ENCODE results near the gene GSTK1.

The GSTK1 gene

DNA sequence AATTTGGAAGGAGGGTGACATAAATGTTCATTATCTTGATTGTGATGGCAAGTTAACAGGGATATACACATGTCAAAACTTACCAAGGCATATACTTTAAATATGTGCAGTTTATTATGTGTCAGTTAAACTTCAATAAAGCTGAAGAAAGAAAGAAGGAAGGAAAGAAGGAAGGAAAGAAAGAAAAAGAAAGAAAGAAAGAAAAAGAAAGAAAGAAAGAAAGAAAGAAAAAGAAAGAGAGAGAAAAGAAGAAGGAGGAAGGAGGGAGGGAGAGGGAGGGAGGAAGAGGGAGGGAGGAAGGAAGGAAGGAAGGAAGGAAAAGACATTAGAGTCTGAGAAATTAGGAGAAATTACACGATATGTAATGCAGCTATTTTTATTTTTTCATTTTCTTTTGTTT lies 15.9 kb upstream of the GSTK1 start:
- Mint-ChIP-seq H3K27ac (no peak overlapping the region), H3K9me3 (peaks cover 9% of the 10 kb centered on the region), H3K4me3 (no peak overlapping the region), H3K4me1 (peaks cover 12% of the 10 kb centered on the region), H3K36me3 (ENCODE audit: low read depth) (peaks cover 3% of the 10 kb centered on the region), H3K27me3 (ENCODE audit: low read depth) (peaks cover 15% of the 10 kb centered on the region)
- TF ChIP-seq, protein P1, sequence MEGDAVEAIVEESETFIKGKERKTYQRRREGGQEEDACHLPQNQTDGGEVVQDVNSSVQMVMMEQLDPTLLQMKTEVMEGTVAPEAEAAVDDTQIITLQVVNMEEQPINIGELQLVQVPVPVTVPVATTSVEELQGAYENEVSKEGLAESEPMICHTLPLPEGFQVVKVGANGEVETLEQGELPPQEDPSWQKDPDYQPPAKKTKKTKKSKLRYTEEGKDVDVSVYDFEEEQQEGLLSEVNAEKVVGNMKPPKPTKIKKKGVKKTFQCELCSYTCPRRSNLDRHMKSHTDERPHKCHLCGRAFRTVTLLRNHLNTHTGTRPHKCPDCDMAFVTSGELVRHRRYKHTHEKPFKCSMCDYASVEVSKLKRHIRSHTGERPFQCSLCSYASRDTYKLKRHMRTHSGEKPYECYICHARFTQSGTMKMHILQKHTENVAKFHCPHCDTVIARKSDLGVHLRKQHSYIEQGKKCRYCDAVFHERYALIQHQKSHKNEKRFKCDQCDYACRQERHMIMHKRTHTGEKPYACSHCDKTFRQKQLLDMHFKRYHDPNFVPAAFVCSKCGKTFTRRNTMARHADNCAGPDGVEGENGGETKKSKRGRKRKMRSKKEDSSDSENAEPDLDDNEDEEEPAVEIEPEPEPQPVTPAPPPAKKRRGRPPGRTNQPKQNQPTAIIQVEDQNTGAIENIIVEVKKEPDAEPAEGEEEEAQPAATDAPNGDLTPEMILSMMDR (IDR thresholded peaks at IDR 0.05; ENCODE audit: unreplicated experiment in 3 of 3), result no peak

GRCh38 chr7:143248761-143249354 lies 14.4 kb upstream of the GSTK1 start:
- peaks cover 11% of the 10 kb centered on the region for H3K27me3 Mint-ChIP-seq (ENCODE audit: low read depth)
- H3K4me1 Mint-ChIP-seq, result peaks cover 2% of the 10 kb centered on the region
- peaks cover 7% of the 10 kb centered on the region for H3K36me3 Mint-ChIP-seq (ENCODE audit: low read depth)
- no peak overlapping the region for H3K27ac Mint-ChIP-seq
- TF ChIP-seq, protein P1 (IDR thresholded peaks at IDR 0.05; ENCODE audit: unreplicated experiment in 3 of 3), result no peak
- H3K4me3 Mint-ChIP-seq, result no peak overlapping the region
- H3K9me3 Mint-ChIP-seq, result peaks cover 20% of the 10 kb centered on the region

- Mint-ChIP-seq H3K4me3 (no peak overlapping the region), H3K27ac (no peak overlapping the region), H3K9me3 (peaks cover 25% of the 10 kb centered on the region), H3K4me1 (no peaks in the 10 kb centered on the region), H3K36me3 (ENCODE audit: low read depth) (peaks cover 7% of the 10 kb centered on the region), H3K27me3 (ENCODE audit: low read depth) (peaks cover 10% of the 10 kb centered on the region)
- TF ChIP-seq, protein P1 (IDR thresholded peaks at IDR 0.05; ENCODE audit: unreplicated experiment in 3 of 3), result no peak
Measured at GRCh38 chr7:143250199-143250598, 13.0 kb upstream of the GSTK1 start.

DNA sequence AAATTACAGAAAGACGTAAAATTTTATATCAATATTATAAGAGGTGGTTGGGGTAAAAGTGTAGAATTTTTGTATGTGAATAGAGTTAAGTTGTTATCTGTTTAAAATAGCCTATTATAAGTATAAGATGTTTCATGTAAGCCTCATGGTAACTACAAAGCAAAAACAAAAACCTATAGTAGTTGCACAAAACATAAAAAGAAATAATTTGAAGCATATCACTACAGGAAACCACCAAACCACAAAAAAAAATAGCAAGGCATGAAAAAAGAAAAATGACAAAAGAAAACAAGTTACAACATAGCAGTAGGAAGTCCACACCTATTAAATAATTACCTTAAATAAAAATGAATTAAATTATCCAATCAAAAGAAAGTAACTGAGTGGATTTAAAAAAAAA lies 12.4 kb upstream of the GSTK1 start:
- TF ChIP-seq, protein P1 (IDR thresholded peaks at IDR 0.05; ENCODE audit: unreplicated experiment in 3 of 3), result no peak
- peaks cover 7% of the 10 kb centered on the region for H3K36me3 Mint-ChIP-seq (ENCODE audit: low read depth)
- no peaks in the 10 kb centered on the region for H3K4me1 Mint-ChIP-seq
- H3K4me3 Mint-ChIP-seq, result no peak overlapping the region
- H3K27me3 Mint-ChIP-seq (ENCODE audit: low read depth), result peaks cover 10% of the 10 kb centered on the region
- H3K9me3 Mint-ChIP-seq, result peaks cover 25% of the 10 kb centered on the region
- no peak overlapping the region for H3K27ac Mint-ChIP-seq

DNA sequence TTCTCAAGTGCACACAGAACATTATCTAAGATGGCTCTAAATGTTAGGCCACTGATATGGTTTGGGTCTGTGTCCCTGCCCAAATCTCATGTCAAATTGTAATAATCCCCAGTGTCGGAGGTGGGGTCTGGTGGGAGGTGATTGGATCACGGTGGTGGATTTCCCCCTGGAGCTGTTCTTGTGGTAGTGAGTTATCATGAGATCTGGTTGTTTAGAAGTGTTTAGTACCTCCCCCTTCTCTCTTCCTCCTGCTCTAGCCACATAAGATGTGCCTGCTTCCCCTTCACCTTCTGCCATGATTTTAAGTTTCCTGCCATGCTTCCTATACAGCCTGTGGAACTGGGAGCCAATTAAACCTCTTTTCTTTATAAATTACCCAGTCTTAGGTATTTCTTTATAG lies 11.2 kb upstream of the GSTK1 start:
- no peak overlapping the region for H3K4me3 Mint-ChIP-seq
- TF ChIP-seq, protein P1 (IDR thresholded peaks at IDR 0.05; ENCODE audit: unreplicated experiment in 3 of 3), result no peak
- H3K9me3 Mint-ChIP-seq, result peaks cover 25% of the 10 kb centered on the region
- H3K36me3 Mint-ChIP-seq (ENCODE audit: low read depth), result peaks cover 7% of the 10 kb centered on the region
- no peaks in the 10 kb centered on the region for H3K4me1 Mint-ChIP-seq
- peaks cover 8% of the 10 kb centered on the region for H3K27me3 Mint-ChIP-seq (ENCODE audit: low read depth)
- H3K27ac Mint-ChIP-seq, result no peak overlapping the region

- no peaks in the 10 kb centered on the region for H3K27me3 Mint-ChIP-seq (ENCODE audit: low read depth)
- H3K36me3 Mint-ChIP-seq (ENCODE audit: low read depth), result peaks cover 4% of the 10 kb centered on the region
- H3K4me3 Mint-ChIP-seq, result no peak overlapping the region
- H3K9me3 Mint-ChIP-seq, result peaks cover 22% of the 10 kb centered on the region
- TF ChIP-seq, protein P1 (IDR thresholded peaks at IDR 0.05; ENCODE audit: unreplicated experiment in 3 of 3), result no peak
- no peak overlapping the region for H3K27ac Mint-ChIP-seq
- H3K4me1 Mint-ChIP-seq, result no peaks in the 10 kb centered on the region
Measured at GRCh38 chr7:143255564-143255963, 7.7 kb upstream of the GSTK1 start.

Data from nephron (organoid).